Left ventricle myocardium superior (tissue), 1 donor: ENCODE data around the gene RNF4. TPM values are rescaled to one million over a fixed set of nuclear protein-coding genes. Genes with fewer than 3 reads are reported as not detected.

Experiments
- ATAC-seq: fragments of 200-7000 bp; cut with Tn5 transposase; one replicate; pipeline ENCODE4 v1.9.1; 2020; ENCODE audit warnings: mild to moderate bottlenecking, moderate library complexity
- DNase-seq: peaks from one replicate; pipeline ENCODE4 v3.0.0-alpha.2; 2020
- intact Hi-C: fragments of 100-400 bp; cut with micrococcal nuclease; formaldehyde crosslinking; loops from one replicate; pipeline ENCODE4 v1.11.0; 2022
- total RNA-seq: library from RNA; stranded (reverse); fragmentation: NEBNext Ultra II Directional; extraction: Animal tissue kit (Norgen Biotek cat#: 25700); gene quantifications from one replicate; pipeline ENCODE4 v1.2.1, GENCODE V29; 2021
- donor health status: DM: no; HTN: yes; CAD: no; lungs with severe emphysema.

Gene RNF4
- total RNA-seq, 1 donor from 2014 or later = 26.1 TPM

GRCh38 chr4:2552806-2553205, 83.9 kb downstream of the RNF4 start:
- intact Hi-C loops = no loop called here
- no peak for ATAC-seq
- no peak for DNase-seq

GRCh38 chr4:2558301-2558700, 89.4 kb downstream of the RNF4 start:
- ATAC-seq (no peak), DNase-seq (no peak)
- intact Hi-C loops = no loop called here

GRCh38 chr4:2560167-2560566, 91.3 kb downstream of the RNF4 start:
- ATAC-seq = peak; percentile 34
- DNase-seq = no peak
- intact Hi-C loops = no loop called here

Other genes with a start within 250 kb of the RNF4 start
- gene HAUS3, start 227.0 kb upstream of the RNF4 start, total RNA-seq = 8.2 TPM
- gene POLN, start 227.0 kb upstream of the RNF4 start, total RNA-seq = 1.9 TPM
- 44.0 TPM for gene MXD4, start 207.0 kb upstream of the RNF4 start, total RNA-seq
- 5.6 TPM for gene ZFYVE28, start 50.5 kb upstream of the RNF4 start, total RNA-seq
- gene CFAP99, start 50.2 kb upstream of the RNF4 start, total RNA-seq = not detected
- gene FAM193A, start 67.5 kb downstream of the RNF4 start, total RNA-seq = 16.0 TPM